IPS-20b (cell line): ENCODE data around the gene PTPA.

ENCODE experiments used
- H3K27ac ChIP-seq: one replicate; pipeline ENCODE4 v1.5.1; 2013; ENCODE audit warnings: low read length
- H3K27me3 ChIP-seq: 2 replicates; pipeline ENCODE4 v1.6.1; 2013; ENCODE audit warnings: mild to moderate bottlenecking, low read length, inconsistent platforms; ENCODE audit not compliant: insufficient read depth
- H3K36me3 ChIP-seq: 2 replicates; pipeline ENCODE4 v1.6.1; 2013; ENCODE audit warnings: low read depth, mild to moderate bottlenecking, inconsistent platforms, low read length, moderate library complexity; ENCODE audit not compliant: insufficient read depth
- H3K4me1 ChIP-seq: 2 replicates; pipeline ENCODE4 v1.6.1; 2013; ENCODE audit warnings: mild to moderate bottlenecking, control low read depth, inconsistent platforms, low read length, moderate library complexity; ENCODE audit not compliant: insufficient read depth
- H3K4me3 ChIP-seq: 2 replicates; pipeline ENCODE4 v1.5.1; 2013; ENCODE audit warnings: mild to moderate bottlenecking, low read length, inconsistent platforms
- H3K9ac ChIP-seq: 2 replicates; pipeline ENCODE4 v1.6.1; 2013; ENCODE audit warnings: low read depth, mild to moderate bottlenecking, inconsistent platforms, low read length, moderate library complexity
- H3K9me3 ChIP-seq: 2 replicates; pipeline ENCODE4 v1.6.1; 2013; ENCODE audit warnings: mild to moderate bottlenecking, low read depth, low read length, inconsistent platforms; ENCODE audit not compliant: insufficient read depth

Gene PTPA

GRCh38 chr9:129074106-129074505, 37.1 kb upstream of the PTPA start:
- Histone ChIP-seq H3K27ac (no peak overlapping the region), H3K9me3 (no peaks in the 10 kb centered on the region), H3K9ac (no peak overlapping the region), H3K4me3 (no peak overlapping the region), H3K4me1 (peaks cover 10% of the 10 kb centered on the region), H3K27me3 (no peaks in the 10 kb centered on the region), H3K36me3 (no peaks in the 10 kb centered on the region; the same call in 1 of the 2 replicates)

DNA sequence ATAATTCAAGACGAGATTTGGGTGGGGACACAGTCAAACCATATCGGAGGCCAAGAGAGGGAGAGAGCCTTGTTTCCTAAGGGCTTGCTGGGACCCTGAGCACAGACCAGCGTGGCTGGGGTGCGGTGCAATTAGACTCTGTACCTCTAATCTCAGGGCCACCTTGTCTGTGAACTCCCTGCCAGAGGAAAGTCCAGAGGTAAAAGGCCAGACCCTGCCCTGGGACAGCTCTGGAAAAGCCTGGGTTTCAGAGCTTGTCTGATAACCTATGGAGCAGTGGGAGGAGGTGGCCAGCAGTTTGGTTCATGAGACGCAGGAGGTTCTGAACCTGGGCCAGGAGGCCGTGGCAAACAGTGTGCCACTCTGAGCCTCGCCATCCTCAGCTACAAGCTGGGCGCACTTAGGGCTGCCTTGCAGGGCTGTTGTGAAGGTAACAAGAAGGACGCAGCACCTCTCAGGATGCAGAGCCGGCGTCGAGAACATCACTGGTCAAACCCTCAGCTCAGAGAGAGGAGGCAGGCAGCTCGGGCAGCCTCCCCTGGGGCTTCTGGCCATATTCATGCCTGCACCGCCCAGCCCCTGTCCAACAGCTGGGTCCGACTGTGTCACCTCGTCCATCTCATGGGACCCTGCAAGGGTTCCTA, 35.1 kb upstream of the PTPA start:
- H3K9ac ChIP-seq: no peak overlapping the region
- H3K27me3 ChIP-seq: no peaks in the 10 kb centered on the region
- peaks cover 7% of the 10 kb centered on the region; the same call in 1 of the 2 replicates for H3K4me1 ChIP-seq
- no peaks in the 10 kb centered on the region for H3K36me3 ChIP-seq
- no peaks in the 10 kb centered on the region for H3K9me3 ChIP-seq
- no peak overlapping the region for H3K4me3 ChIP-seq
- no peak overlapping the region for H3K27ac ChIP-seq

DNA sequence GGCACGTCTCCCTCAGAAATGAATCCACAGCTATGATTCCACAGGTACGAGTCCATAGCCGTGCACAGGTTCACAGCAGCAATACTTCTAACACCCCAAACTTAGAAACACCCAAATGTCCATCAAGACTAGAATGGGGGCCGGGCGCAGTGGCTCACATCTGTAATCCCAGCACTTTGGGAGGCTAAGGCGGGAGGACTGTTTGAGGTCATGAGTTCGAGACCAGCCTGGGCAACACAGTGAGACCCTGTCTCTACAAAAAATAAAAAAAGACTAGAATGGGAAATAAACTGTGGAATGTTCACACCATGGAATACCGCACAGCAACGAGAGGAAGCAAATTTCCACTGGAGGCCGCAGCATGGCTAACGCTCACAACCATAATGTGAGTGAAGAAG, 34.6 kb upstream of the PTPA start:
- H3K4me3 ChIP-seq: no peak overlapping the region
- peaks cover 3% of the 10 kb centered on the region; the same call in 1 of the 2 replicates for H3K4me1 ChIP-seq
- no peaks in the 10 kb centered on the region for H3K36me3 ChIP-seq
- no peaks in the 10 kb centered on the region for H3K9me3 ChIP-seq
- H3K27ac ChIP-seq: no peak overlapping the region
- no peaks in the 10 kb centered on the region for H3K27me3 ChIP-seq
- H3K9ac ChIP-seq: no peak overlapping the region

- H3K4me3 ChIP-seq: no peak overlapping the region
- no peak overlapping the region for H3K27ac ChIP-seq
- H3K27me3 ChIP-seq: no peaks in the 10 kb centered on the region
- H3K9me3 ChIP-seq: no peaks in the 10 kb centered on the region
- peaks cover 5% of the 10 kb centered on the region; the same call in 1 of the 2 replicates for H3K4me1 ChIP-seq
- no peak overlapping the region for H3K9ac ChIP-seq
- H3K36me3 ChIP-seq: no peaks in the 10 kb centered on the region
These were observed 34.0 kb upstream of the PTPA start for GRCh38 chr9:129077236-129077635.

DNA sequence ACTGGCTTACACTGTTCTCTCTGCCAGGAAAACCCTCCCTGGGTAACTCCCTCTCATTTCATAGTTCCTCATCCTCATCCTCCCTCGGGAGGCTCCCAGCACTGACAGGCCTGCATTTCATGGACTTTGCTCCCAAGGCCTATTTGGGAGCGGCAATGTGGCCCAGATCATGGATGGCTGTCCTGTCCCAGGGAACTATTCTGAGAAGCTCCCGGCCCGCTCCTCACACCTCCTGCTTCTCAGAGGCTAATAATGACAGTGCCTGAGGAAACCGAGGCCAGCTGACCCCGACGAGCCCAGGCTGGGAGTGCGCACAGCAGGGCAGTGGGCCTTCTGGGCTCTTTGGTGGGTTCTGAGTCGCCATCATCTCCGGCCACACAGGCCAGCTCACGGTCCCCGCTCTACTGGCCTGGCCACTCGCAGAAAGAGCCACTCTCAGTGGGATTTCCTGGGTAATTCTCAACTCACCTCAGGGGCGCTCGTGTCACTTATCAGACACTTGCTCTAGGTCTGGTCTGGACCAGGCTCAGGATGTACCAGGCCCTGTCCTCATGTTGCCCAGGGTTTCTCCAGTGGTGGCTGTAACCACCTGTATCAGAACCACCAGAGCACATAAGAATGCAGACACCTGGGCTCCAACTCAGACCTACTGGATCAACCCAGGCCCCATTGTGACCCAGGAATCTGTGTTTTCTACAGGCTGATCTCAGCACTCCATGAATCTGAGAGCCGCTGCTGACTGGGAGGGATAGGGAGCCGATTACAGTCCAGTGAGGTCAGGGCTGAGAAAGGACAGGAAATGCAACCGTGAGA, 32.3 kb upstream of the PTPA start:
- Histone ChIP-seq H3K4me1 (peaks cover 5% of the 10 kb centered on the region; the same call in 1 of the 2 replicates), H3K27ac (no peak overlapping the region), H3K9ac (no peak overlapping the region), H3K9me3 (no peaks in the 10 kb centered on the region), H3K36me3 (no peaks in the 10 kb centered on the region), H3K27me3 (no peaks in the 10 kb centered on the region), H3K4me3 (no peak overlapping the region)

DNA sequence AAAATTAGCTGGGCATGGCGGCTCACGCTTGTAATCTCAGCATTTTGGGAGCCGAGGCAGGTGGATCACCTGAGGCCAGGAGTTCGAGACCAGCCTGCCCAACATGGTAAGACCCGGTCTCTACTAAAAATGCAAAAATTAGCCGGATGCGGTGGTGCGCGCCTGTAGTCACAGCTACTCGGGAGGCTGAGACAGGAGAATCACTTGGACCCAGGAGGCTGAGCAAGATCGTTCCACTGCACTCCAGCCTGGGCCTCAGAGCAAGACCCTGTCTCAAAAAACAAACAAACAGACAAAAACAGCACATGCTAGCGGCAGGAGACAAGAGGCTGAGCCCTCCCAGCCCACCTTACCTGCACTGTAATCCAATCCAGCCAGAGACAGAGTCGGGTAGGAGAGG, 31.4 kb upstream of the PTPA start:
- Histone ChIP-seq H3K27ac (no peak overlapping the region), H3K9me3 (no peaks in the 10 kb centered on the region), H3K4me1 (peaks cover 5% of the 10 kb centered on the region; the same call in 1 of the 2 replicates), H3K36me3 (peaks cover 2% of the 10 kb centered on the region), H3K4me3 (peak overlapping the region; percentile 96), H3K27me3 (no peaks in the 10 kb centered on the region), H3K9ac (peak overlapping the region; percentile 88; the same call in 1 of the 2 replicates)

- Histone ChIP-seq H3K4me3 (peak overlapping the region; percentile 96), H3K9me3 (no peaks in the 10 kb centered on the region), H3K9ac (peak overlapping the region; percentile 88; the same call in 1 of the 2 replicates), H3K36me3 (peaks cover 6% of the 10 kb centered on the region), H3K4me1 (peaks cover 5% of the 10 kb centered on the region; the same call in 1 of the 2 replicates), H3K27ac (peak overlapping the region; percentile 18), H3K27me3 (no peaks in the 10 kb centered on the region)
These were observed 31.0 kb upstream of the PTPA start for GRCh38 chr9:129080298-129080600.

DNA sequence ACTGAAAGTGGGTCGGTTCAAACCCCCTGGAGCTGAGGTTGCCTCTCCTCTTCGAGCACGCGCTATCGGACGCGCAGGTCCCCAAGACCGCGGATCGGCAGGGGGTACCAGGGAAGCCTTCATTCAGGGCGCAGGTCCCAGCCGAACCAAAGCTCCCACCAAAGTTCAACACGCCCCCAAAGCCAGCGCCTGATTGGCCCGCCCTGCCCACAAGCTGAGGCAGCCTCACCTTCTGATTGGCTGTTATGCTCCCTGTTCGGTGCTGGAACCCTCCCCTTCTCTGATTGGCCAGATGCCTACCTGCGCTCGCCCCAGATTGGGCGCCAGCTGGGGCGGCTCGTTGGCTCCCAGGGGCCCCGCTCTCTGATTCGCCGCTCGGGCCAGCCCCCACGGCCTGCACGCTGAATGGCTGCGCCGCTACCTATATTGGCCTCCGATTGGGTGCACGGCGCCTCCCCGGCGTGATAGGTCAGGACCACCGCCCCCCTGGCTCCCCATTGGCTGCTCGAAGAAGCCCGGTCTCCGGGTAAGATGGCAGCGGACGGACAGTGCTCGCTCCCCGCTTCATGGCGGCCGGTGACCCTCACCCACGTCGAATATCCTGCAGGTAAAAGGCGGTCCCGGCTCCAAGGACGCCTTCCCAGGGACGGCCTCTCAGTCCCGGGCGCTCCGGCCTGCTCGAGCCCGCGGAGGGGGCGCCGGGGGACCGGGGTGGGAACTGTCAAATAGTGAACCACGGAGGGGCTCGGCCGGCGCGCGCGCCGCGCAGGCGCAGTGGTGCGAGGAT, 30.4 kb upstream of the PTPA start, which contains the start of gene DOLPP1:
DOLPP1 (plus strand) TSS at position 511 of the 787 bp plus-strand sequence; CDS start at position 532, 21 bp downstream.
- peaks cover 11% of the 10 kb centered on the region for H3K36me3 ChIP-seq
- no peaks in the 10 kb centered on the region for H3K27me3 ChIP-seq
- H3K4me3 ChIP-seq: peak within 1 kb of the TSS; percentile 96
- peaks cover 5% of the 10 kb centered on the region; the same call in 1 of the 2 replicates for H3K4me1 ChIP-seq
- no peaks in the 10 kb centered on the region for H3K9me3 ChIP-seq
- H3K9ac ChIP-seq: peak within 1 kb of the TSS; percentile 91
- H3K27ac ChIP-seq: peak within 1 kb of the TSS; percentile 61

GRCh38 chr9:129081388-129081904, 29.8 kb upstream of the PTPA start:
- H3K9ac ChIP-seq: peak overlapping the region; percentile 91
- H3K9me3 ChIP-seq: no peaks in the 10 kb centered on the region
- H3K4me1 ChIP-seq: peaks cover 5% of the 10 kb centered on the region; the same call in 1 of the 2 replicates
- H3K27me3 ChIP-seq: no peaks in the 10 kb centered on the region
- peaks cover 18% of the 10 kb centered on the region for H3K36me3 ChIP-seq
- peak overlapping the region; percentile 61 for H3K27ac ChIP-seq
- peak overlapping the region; percentile 88 for H3K4me3 ChIP-seq

- no peak overlapping the region for H3K9ac ChIP-seq
- H3K27ac ChIP-seq: no peak overlapping the region
- H3K4me1 ChIP-seq: peaks cover 5% of the 10 kb centered on the region; the same call in 1 of the 2 replicates
- no peaks in the 10 kb centered on the region for H3K27me3 ChIP-seq
- no peak overlapping the region for H3K4me3 ChIP-seq
- H3K36me3 ChIP-seq: peaks cover 33% of the 10 kb centered on the region
- no peaks in the 10 kb centered on the region for H3K9me3 ChIP-seq
These were observed 27.1 kb upstream of the PTPA start for GRCh38 chr9:129084087-129084486.

DNA sequence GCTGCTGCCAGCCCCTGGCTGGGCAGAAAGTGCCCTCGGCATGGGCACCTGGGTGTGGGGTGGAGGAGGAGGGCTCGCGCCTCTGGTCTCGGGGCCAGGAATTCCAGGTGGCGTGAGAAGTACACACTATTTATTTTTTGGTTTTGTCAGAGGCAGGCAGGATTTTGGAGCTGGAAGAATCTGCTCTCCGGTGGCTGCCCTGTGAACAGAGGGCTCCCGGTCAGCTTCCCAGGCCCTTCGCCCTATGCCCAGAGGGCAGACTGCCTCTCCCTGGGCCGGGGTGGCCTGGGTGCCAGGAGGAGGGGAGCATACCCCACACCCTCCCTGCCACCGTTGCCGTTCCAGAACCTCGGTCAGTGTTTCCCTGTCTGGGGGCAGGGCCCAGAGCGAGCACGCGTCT, 22.0 kb upstream of the PTPA start:
- Histone ChIP-seq H3K27me3 (no peaks in the 10 kb centered on the region), H3K9me3 (no peaks in the 10 kb centered on the region), H3K27ac (no peak overlapping the region), H3K36me3 (peaks cover 43% of the 10 kb centered on the region), H3K4me3 (no peak overlapping the region), H3K4me1 (no peaks in the 10 kb centered on the region), H3K9ac (no peak overlapping the region)
